Suprapubic skin (tissue), 4 donors: ENCODE measurements around the gene DPYD.

Source experiments
- CTCF ChIP-seq, 2 donors: fragments of 200-600 bp in 1 of 2; fragments of 450-650 bp in 1 of 2; sonication (generic) in 1 of 2; IDR thresholded peaks; one replicate each; pipeline ENCODE4 v1.5.1; 2016 to 2019; ENCODE audit warnings: antibody characterized with exemption in 2 of 2, mild to moderate bottlenecking in 1 of 2, moderate library complexity in 1 of 2
- POLR2A ChIP-seq, 2 donors: fragments of 450-650 bp; IDR thresholded peaks; one replicate each; pipeline ENCODE4 v1.6.1; 2017; ENCODE audit warnings: antibody characterized with exemption in 2 of 2, mild to moderate bottlenecking in 2 of 2, moderate library complexity in 2 of 2
- POLR2AphosphoS5 ChIP-seq, 3 donors: sonication (generic); formaldehyde crosslinking; IDR thresholded peaks; one replicate each; pipeline ENCODE4 v1.6.1; 2017; ENCODE audit warnings: antibody characterized with exemption in 3 of 3

- TF ChIP-seq POLR2A (IDR thresholded peaks at IDR 0.05), result no peak
- TF ChIP-seq CTCF (IDR thresholded peaks at IDR 0.05), result no peak
- TF ChIP-seq POLR2AphosphoS5 (IDR thresholded peaks at IDR 0.05), result no peak
These were observed 870.3 kb downstream of the DPYD start for GRCh38 chr1:97050506-97050905.
